HepG2 (cell line): ENCODE measurements around the gene FAM170B. TPM values are rescaled to one million over a fixed set of nuclear protein-coding genes. Genes with fewer than 3 reads are reported as not detected.

ENCODE experiments used
- ATAC-seq: fragments of 200-7000 bp; cut with Tn5 transposase; 3 replicates; pipeline ENCODE4 v1.9.1; 2020; ENCODE audit warnings: mild to moderate bottlenecking, moderate library complexity
- BruUV-seq: library from RNA; stranded (reverse); fragments of 400-500 nt; replicated peaks from 2 replicates; lab custom pipeline; 2021; lab: Mats Ljungman, UMichigan
- CTCF ChIA-PET: fragments of 300-600 bp; formaldehyde crosslinking; extraction: SDS; loops from one replicate; lab custom pipeline; 2021; ENCODE audit warnings: low total read pairs, inconsistent platforms, low intra/inter-chr PET ratio; lab: Yijun Ruan, JAX
- POLR2A ChIA-PET: fragments of 350-600 bp; sonication (Branson Sonifier 250); formaldehyde crosslinking; loops from one replicate; lab custom pipeline; 2020; ENCODE audit warnings: antibody characterized with exemption, inconsistent platforms; lab: Yijun Ruan, JAX
- DNase-seq: peaks from one replicate; pipeline ENCODE4 v3.0.0-alpha.2; 2015; ENCODE audit warnings: low spot score
- FAIRE-seq: peaks from 3 replicates; lab custom pipeline; 2011; peaks lifted over from hg19 to GRCh38; lab: Jason Lieb, UNC
- H2AFZ ChIP-seq: one replicate; pipeline ENCODE4 v1.6.1; 2011; ENCODE audit warnings: low read length, inconsistent platforms
- H3K27ac ChIP-seq: fragments of 300-600 bp; 3 replicates; pipeline ENCODE4 v1.8.0; 2011; ENCODE audit warnings: mixed run types, mild to moderate bottlenecking, mixed read lengths, low read length, inconsistent platforms; ENCODE audit not compliant: insufficient read depth; ENCODE audit errors: extremely low read length
- H3K27me3 ChIP-seq, 2 experiments: fragments of 200-600 bp in 1 of 2; 2 replicates in 1 of 2; 3 replicates in 1 of 2; pipeline versions ENCODE4 v1.6.0 to v1.8.0; 2011; ENCODE audit warnings: low read length in 2 of 2, mild to moderate bottlenecking in 2 of 2, moderate library complexity in 2 of 2, inconsistent platforms in 1 of 2; ENCODE audit not compliant: insufficient read depth in 2 of 2, control insufficient read depth in 1 of 2
- H3K36me3 ChIP-seq, 2 experiments: fragments of 200-600 bp in 1 of 2; replicated peaks in 1 of 2; 2 replicates in 1 of 2; 3 replicates in 1 of 2; pipeline versions ENCODE4 v1.5.1 to v1.8.0; 2011; ENCODE audit warnings: low read length in 2 of 2, inconsistent platforms in 1 of 2; ENCODE audit not compliant: insufficient read depth in 2 of 2, control insufficient read depth in 1 of 2
- H3K4me1 ChIP-seq: 2 replicates; pipeline ENCODE4 v1.5.1; 2012; ENCODE audit warnings: low read length, inconsistent platforms; ENCODE audit not compliant: insufficient read depth
- H3K4me2 ChIP-seq: 2 replicates; pipeline ENCODE4 v1.6.0; 2011; ENCODE audit warnings: low read depth, low read length, inconsistent platforms
- H3K4me3 ChIP-seq, 3 experiments: fragments of 200-600 bp in 1 of 3; sonication (generic), shearing (Covaris generic) in 1 of 3; replicated peaks in 1 of 3; 2 replicates each; pipeline ENCODE4 v1.5.1; 2011 to 2016; ENCODE audit warnings: low read length in 3 of 3, inconsistent platforms in 2 of 3, low read depth in 2 of 3, mild to moderate bottlenecking in 2 of 3, control low read depth in 1 of 3, mixed read lengths in 1 of 3; ENCODE audit not compliant: insufficient read depth in 1 of 3
- H3K79me2 ChIP-seq: one replicate; pipeline ENCODE4 v1.6.1; 2011; ENCODE audit warnings: low read length, inconsistent platforms; ENCODE audit not compliant: insufficient read depth
- H3K9ac ChIP-seq: 2 replicates; pipeline ENCODE4 v1.6.0; 2011; ENCODE audit warnings: mild to moderate bottlenecking, low read depth, low read length, inconsistent platforms; ENCODE audit not compliant: insufficient read depth
- H3K9me3 ChIP-seq: 2 replicates; pipeline ENCODE4 v1.5.1; 2012; ENCODE audit warnings: mild to moderate bottlenecking, low read length
- H4K20me1 ChIP-seq: 2 replicates; pipeline ENCODE4 v1.6.0; 2011; ENCODE audit warnings: inconsistent platforms, mild to moderate bottlenecking, low read length, moderate library complexity; ENCODE audit not compliant: insufficient read depth
- GATAD2A ChIP-seq: IDR thresholded peaks from 2 replicates; pipeline ENCODE4 v1.6.1; 2016
- NFE2L2 ChIP-seq: fragments of 150-350 bp; IDR thresholded peaks from 2 replicates; pipeline ENCODE4 v1.6.1; 2014; ENCODE audit warnings: low read length
- ZFP62 ChIP-seq: sonication (generic); formaldehyde crosslinking; IDR thresholded peaks from 2 replicates; pipeline ENCODE4 v1.4.0; 2020; ENCODE audit warnings: missing genetic modification reagents
- ZNF543 ChIP-seq: sonication (generic); formaldehyde crosslinking; IDR thresholded peaks from 2 replicates; pipeline ENCODE4 v1.4.0; 2020; ENCODE audit warnings: mild to moderate bottlenecking, missing genetic modification reagents
- ZNF644 ChIP-seq: IDR thresholded peaks from 2 replicates; pipeline ENCODE4 v1.6.1; 2016; ENCODE audit warnings: low read depth
- ZNF891 ChIP-seq: sonication (generic); formaldehyde crosslinking; IDR thresholded peaks from 2 replicates; pipeline ENCODE4 v1.5.0; 2020; ENCODE audit warnings: mild to moderate bottlenecking, missing genetic modification reagents
- WGBS: methylation state at CpG from one replicate; pipeline ENCODE4 v1.1.6; 2017; ENCODE audit warnings: low lambda C conversion rate; 5-methylcytosine and 5-hydroxymethylcytosine counted together
- in situ Hi-C: cut with HindIII; loops from 2 replicates; pipeline ENCODE4 v1.10.0; 2017; ENCODE audit warnings: low pct_unique_long_range_greater_than_20kb; ENCODE audit not compliant: extremely low pct_ligation_motif_present
- intact Hi-C: fragments of 100-400 bp; cut with micrococcal nuclease; formaldehyde crosslinking; loops from one replicate; pipeline ENCODE4 v1.10.0; 2022; ENCODE audit not compliant: unreplicated experiment
- polyA plus RNA-seq, 8 experiments: library from polyadenylated mRNA; depleted of rRNA in 3 of 8; stranded (reverse) in 7 of 8; unstranded in 1 of 8; fragments of >200 nt; fragmentation: Illumina TruSeq in 4 of 8; extraction: Trizol in 4 of 8; gene quantifications; 2 replicates each; pipeline versions ENCODE4 v1.2.1 to v1.2.3, GENCODE V29; 2011 to 2016; ENCODE audit warnings: low read depth in 4 of 8, missing spikeins in 1 of 8, mixed read lengths in 1 of 8; ENCODE audit not compliant: insufficient read depth in 1 of 8
- total RNA-seq, 5 experiments: library from RNA; depleted of rRNA; stranded (reverse); fragments of >200 nt; fragmentation: Illumina TruSeq; extraction: Trizol; gene quantifications; 2 replicates each; pipeline ENCODE4 v1.2.3, GENCODE V29; 2016; ENCODE audit warnings: low read depth in 1 of 5
- TF ChIP-seq, protein P1 (sequence below): sonication (generic); formaldehyde crosslinking; IDR thresholded peaks from 2 replicates; pipeline ENCODE4 v1.5.0; 2020; ENCODE audit warnings: missing genetic modification reagents, mild to moderate bottlenecking, borderline replicate concordance

Gene FAM170B
- total and polyA plus RNA-seq, 2 of the 13 experiments (the other 11 are each of a cell fraction or from before 2014, with no cell fraction given), result not detected

DNA sequence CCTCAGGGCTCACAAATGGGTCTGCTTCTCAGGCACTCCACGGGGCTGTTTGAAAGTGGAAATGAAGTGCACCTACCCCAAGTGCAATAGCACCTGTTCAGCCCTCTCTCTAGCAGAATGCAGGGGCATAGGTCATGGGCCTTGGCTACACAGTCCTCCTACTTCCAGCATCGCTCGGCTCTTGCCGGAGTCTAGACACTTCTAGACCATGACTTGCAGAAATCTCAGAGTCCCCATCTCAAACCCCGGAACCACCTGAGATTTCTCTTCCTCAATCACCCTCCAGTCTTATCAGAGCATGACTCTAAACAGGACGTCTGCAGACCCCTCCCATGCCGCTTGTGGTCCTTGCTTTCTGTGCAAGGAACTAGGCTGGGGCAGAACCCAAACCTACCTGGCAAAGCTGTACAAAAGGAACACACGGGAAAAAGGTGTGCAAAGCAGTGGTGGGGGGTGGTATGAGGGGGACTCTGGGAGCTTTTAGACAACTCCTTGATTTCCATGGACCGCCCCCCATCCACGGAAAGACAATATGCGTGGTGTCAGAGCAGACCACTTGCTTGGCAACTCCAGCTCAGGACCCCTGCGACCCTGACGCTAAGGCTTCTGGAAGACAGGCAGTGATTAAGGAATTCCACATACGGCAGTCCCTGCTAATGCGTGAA lies 40.6 kb upstream of the FAM170B start:
- Histone ChIP-seq H4K20me1 (no peaks in the 10 kb centered on the region), H3K27ac (no peak overlapping the region), H3K9me3 (no peaks in the 10 kb centered on the region), H3K27me3 (peaks cover 2 to 9% of the 10 kb centered on the region in 2 experiments; a peak in 3 of 5 replicates), H3K79me2 (no peaks in the 10 kb centered on the region), H3K9ac (no peak overlapping the region), H3K4me2 (no peak overlapping the region), H3K4me3 (no peak overlapping the region), H3K36me3 (no peaks in the 10 kb centered on the region), H3K4me1 (no peaks in the 10 kb centered on the region), H2AFZ (no peak overlapping the region)
- ChIA-PET CTCF (no interaction called here), POLR2A (no interaction called here)
- FAIRE-seq (no peak), DNase-seq (no peak), ATAC-seq (no peak)
- in situ Hi-C loops, result no loop called here
- BruUV-seq, result no TSS peak
- WGBS, result 29% methylated on average over 12 of the region's 15 CpGs
- intact Hi-C loops, result no loop called here
- peak; percentile 65 for TF ChIP-seq NFE2L2
- TF ChIP-seq ZFP62 (CRISPR knock-in tag), result no peak

DNA sequence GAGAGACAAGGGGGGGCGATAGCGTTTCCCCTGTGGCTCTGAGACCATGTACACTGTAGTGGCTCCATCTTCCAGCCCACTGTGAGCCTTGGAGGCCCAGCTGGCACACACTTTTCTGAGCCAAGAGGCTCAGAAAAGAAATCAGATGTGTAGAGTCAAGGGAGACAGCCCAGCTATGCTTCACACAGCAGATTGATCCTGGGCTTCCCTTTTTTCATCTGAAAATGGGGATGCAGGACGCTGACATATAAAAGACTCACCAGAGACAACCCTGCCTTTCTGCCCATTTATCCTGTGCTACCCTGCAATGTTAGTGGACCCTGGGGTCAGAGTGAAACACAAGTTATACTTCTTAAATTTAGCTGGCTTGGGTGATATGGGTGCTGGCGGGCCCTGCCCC lies 40.0 kb upstream of the FAM170B start:
- H3K9ac ChIP-seq, result no peak overlapping the region
- ChIA-PET CTCF (no interaction called here), POLR2A (no interaction called here)
- no peak overlapping the region for H3K4me3 ChIP-seq
- no peaks in the 10 kb centered on the region for H3K36me3 ChIP-seq
- no peak overlapping the region for H2AFZ ChIP-seq
- DNase-seq, result no peak
- H3K4me1 ChIP-seq, result no peaks in the 10 kb centered on the region
- intact Hi-C loops, result no loop called here
- WGBS, result 22% methylated on average over 3 of the region's 4 CpGs
- in situ Hi-C loops, result no loop called here
- H3K9me3 ChIP-seq, result no peaks in the 10 kb centered on the region
- H3K79me2 ChIP-seq, result no peaks in the 10 kb centered on the region
- no peak overlapping the region for H3K4me2 ChIP-seq
- ATAC-seq, result no peak
- H3K27me3 ChIP-seq, result peaks cover 2 to 9% of the 10 kb centered on the region in 2 experiments; a peak in 3 of 5 replicates
- no TSS peak for BruUV-seq
- TF ChIP-seq GATAD2A (CRISPR knock-in tag) (no peak), ZNF644 (CRISPR knock-in tag) (no peak), ZNF891 (CRISPR knock-in tag) (no peak), ZNF543 (CRISPR knock-in tag) (no peak)
- TF ChIP-seq, protein P1, sequence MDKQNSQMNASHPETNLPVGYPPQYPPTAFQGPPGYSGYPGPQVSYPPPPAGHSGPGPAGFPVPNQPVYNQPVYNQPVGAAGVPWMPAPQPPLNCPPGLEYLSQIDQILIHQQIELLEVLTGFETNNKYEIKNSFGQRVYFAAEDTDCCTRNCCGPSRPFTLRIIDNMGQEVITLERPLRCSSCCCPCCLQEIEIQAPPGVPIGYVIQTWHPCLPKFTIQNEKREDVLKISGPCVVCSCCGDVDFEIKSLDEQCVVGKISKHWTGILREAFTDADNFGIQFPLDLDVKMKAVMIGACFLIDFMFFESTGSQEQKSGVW (CRISPR knock-in tag), result no peak
- H3K27ac ChIP-seq, result no peak overlapping the region
- no peak for FAIRE-seq
- H4K20me1 ChIP-seq, result no peaks in the 10 kb centered on the region
